Stimulated activated CD4-positive, alpha-beta T cell treated with anti-CD3 and anti-CD28 coated beads, TNF-alpha, amount 100 ng/mL, for 24 hours (primary cell): Measurements from ENCODE around the gene LRRC2.
"Not testable (repeated sequence)": the region's sequence is repeated elsewhere in the genome, so short reads cannot be mapped to it uniquely, and the experiment has no call there.

Experiments
- DNase-seq, 3 experiments: peaks; one replicate each; pipeline ENCODE4 v3.0.0-alpha.2; 2020; ENCODE audit warnings: low read depth in 3 of 3

LRRC2 gene

DNA sequence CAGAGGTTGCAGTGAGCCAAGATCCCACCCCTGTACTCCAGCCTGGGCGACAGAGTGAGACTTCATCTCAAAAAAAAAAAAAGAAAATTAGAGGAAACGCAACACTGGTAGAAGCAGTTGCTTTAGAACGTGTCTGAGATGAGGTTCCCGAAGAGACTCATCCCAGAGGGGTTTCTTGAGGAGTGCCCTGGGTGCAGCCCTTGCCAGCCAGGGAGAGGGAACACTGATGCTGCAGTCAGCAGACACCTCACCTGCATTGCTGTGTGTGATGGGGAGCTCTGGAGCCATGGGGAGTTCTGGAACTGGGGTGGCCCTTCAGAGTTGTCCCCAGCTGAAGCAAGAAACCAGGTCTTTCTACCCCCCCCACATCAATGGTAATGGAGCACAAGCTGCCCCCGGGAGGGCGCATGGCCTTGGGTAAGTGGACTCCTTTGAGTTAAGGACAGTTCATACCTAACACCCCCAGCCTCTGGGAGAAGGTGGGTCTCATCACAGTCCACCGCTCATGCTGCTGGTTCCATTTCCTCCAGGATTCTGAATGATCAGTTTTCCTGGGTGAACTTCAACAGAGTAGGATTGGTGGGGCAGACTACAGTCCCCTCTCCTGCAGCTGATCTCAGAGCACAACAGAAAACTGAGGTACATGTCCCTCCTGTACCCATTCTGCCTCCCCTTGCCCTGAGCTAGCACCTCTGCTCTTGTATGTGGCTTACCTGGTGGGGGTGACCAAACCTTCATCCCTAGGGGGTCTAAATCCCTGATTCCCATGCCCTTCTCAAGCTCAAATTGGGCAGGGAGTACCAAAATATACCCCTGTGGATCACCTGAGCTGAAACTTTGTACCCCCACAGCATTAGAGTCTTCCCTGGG, 18.7 kb upstream of the LRRC2 start:
- DNase-seq, result no peak

DNA sequence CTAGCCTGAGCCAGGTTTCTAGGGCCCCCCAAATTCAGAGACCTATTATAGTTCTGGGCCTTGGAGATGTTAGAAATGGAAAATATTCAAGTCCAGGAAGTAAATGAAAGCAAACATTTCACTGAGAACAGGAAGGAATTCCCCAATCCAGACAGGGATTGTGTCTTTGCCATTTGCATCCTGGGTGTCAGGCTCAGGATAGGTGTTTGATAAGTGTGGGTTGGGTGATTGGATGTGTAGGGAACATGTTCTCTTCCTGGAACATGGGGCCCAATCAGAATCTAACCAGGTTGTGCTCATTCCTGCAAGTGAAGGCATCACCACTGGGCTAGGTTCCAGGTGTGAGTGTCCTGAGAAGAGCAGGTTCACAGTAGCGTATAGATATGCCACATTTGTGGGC, 14.6 kb upstream of the LRRC2 start:
- no peak for DNase-seq

DNA sequence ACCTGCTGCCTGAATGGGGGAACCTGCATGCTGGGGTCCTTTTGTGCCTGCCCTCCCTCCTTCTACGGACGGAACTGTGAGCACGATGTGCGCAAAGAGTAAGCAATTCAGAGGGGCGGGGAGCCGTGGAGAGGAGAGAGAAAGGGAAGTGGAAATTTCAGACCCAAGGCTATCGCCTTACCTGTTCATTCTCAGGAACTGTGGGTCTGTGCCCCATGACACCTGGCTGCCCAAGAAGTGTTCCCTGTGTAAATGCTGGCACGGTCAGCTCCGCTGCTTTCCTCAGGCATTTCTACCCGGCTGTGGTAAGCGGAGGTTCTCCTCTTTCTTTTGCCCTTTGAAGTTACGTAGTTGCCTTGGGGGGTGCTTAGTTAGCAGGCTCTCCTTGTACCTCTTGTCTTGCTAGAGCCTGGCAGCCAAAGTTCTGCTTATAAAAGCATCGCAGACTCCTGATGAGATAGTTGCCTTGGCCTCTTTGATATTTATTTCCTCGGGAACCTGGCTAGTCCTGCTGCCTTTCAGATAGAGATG, 13.7 kb upstream of the LRRC2 start:
- DNase-seq, result no peak

DNA sequence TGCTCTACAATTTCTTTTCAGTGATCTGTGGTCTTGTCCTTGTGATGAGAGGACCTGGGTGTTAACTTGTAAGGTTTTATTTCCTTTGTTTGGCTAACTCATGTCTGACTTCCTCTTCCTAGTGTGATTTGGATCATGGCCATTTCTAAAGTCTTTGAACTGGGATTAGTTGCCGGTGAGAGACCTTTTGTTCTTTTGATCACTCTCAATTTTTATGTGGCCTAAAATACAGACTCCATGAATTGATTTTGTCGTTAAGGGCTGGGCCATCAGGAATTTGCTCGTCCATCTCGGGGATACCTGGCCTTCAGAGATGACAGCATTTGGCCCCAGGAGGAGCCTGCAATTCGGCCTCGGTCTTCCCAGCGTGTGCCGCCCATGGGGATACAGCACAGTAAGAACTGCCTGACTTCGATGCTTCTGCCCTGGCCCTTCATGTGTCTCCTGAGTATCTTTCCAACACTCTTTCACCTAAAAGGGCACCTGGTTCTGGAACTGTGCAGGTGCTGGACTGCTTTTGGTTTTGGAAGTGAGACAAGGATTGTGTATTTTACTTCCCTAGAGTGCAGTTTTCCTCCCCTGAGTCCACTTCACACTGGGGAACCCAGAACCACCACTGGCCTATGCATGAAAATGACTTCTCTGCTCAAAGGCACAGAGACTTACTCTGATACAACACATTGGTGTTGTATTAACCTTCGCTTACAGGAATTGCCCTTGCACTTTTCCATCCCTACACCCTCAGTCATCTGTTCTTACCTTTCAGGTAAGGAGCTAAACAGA, 13.1 kb upstream of the LRRC2 start:
- no peak for DNase-seq

DNA sequence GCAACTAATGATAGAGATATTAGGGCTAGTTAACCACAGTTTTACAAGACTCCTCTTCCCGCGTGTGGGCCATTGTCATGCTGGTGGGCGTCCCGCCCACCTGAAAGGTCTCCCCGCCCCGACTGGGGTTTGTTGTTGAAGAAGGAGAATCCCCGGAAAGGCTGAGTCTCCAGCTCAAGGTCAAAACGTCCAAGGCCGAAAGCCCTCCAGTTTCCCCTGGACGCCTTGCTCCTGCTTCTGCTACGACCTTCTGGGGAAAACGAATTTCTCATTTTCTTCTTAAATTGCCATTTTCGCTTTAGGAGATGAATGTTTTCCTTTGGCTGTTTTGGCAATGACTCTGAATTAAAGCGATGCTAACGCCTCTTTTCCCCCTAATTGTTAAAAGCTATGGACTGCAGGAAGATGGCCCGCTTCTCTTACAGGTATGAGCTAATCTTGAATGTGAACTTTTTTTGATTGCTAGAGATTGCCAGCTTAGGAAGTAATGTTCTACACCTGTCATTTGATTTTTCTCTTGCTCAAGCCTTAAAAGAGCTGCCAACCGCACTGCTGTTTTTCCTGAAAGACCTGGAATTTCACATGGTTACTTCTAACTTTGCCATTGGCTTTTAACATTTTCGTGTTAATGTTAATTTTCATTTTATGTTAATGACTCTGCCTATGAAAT, 11.6 kb upstream of the LRRC2 start:
- DNase-seq, result not testable (repeated sequence)

DNA sequence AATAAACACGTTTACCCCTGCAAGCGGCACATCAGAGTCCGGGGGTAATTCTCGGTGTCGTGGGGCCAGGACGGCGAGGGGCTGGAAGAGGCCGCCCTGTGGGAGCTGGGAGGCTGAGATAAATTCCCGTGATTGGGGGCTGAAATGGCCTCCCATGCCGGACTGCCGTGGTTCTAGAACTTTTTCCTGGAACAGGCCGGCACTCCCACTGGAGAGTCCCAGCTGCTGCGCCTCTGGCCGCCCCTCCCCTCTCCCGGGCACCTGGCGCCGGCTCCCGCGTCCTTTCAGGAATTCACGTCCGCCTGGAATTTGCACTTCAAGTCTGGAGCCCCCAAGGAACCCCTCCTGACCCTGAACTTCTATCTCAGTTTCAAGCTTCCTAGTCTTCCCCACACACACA, 10.8 kb upstream of the LRRC2 start:
- no peak for DNase-seq

DNA sequence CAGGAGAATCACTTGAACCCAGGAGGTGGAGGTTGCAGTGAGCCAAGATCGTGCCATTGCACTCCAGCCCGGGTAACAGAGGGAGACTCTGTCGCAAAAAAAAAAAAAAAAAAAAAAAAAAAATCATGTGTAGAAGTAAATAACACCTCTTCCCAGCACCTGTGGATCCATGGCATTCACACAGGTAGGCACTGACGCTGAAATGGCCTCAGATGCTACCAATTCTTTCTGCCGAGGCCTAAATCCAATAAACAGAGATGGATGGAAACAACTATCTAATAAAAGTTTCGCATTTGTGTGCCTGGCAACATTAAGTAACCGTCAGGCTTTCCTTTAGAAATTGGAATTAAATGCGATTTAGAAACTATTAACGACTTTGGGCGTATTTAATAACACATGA, 10.3 kb upstream of the LRRC2 start:
- no peak for DNase-seq

DNA sequence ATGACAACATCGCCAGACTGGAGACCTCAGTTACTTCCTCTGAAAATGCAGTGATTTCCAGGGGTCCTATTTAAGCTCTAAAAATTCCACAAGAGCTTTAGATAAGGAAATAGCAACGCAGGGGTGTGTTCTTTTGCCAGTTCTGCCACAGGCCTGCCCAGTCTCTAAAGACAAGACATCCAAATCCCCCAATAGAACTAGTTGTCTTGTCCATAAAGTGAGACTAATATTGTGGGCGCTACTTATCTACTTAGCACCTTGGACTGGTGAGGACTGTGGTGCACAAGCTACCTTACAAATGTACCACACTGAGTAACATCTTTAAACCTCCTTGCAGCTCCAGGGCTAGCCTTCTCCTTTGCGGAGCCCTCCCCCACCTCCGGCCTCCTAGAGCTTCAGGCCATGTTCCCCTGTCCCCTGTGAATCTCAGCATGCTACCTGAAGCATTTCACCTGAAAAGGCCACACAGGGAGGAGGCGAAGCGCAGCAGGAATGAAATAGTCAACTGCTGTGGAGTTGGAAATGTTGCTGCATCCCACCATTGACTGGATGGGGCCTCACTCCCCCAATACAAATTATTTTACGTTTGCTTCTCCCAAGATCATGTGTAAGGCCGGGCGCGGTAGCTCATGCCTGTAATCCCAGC, 9.6 kb upstream of the LRRC2 start:
- no peak for DNase-seq

DNA sequence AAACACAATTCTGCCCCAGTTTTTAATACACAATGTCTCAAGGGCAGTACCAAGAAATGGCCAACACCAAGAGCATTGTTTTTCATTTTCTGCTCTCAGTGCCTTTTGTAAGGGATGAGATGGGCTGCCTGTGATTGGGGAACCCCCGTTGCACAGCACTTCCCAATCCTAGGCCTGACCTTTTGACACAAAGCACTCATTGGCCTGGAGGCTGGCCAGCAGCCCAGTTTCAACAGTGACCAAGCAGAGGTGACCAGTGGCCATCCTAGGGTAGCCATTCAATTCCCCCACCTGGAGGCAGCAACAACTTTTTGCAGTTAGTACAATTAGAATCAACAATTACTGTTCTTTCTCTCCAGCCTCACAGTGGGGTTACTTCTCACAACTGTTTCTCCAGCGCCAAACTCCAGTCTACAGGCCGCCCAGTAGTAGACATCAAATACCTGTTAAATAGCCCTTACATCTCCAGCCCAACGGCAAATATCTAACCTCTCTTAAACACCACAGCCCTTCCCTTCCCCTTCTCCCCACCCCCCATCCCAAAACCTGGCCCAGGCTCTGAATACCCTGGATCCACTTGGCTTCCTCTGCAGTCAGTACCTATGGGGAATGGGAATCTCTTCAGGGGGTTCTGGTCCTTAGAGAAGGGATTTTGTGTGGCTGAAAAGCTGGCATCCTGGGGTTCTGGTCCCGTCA, 8.9 kb upstream of the LRRC2 start:
- DNase-seq, result no peak

DNA sequence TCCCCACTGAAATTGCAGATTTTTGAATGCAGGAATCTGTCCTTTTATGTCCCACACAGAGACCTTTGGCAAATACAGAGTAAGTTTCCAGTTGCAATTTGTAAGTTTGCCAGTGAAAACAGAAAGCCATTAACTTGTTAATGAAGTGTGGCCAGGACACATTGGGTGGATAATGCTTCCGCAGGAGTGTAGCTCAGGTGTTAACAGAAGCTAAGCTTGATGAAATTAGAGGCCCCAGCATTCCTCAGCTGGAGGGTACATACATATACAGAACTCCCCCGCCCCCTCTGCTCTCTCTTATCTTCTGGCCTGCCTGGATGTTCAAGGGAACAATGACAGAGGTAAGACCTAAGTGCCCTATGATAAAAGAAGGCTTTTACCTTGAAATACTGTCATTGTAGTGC, 8.1 kb upstream of the LRRC2 start:
- no peak for DNase-seq

DNA sequence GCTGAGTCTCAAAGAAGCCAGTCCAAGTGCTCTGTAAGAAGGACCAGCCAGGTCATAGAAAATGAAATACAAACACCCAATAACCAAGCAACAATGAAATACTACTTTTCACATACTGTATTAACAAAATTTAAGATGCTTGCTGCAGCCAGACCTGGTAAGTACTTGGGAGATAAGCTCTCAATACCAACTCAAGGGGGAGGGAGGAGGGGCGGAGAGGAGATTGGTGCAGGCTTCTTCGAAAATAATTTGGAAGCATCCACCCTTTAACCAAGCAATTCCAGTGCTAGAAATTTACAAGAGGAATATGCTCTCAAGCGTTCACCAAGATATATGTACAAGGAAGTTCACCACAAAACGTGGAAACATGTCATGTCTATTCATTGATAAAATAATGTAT, 7.6 kb upstream of the LRRC2 start:
- DNase-seq, result no peak

DNA sequence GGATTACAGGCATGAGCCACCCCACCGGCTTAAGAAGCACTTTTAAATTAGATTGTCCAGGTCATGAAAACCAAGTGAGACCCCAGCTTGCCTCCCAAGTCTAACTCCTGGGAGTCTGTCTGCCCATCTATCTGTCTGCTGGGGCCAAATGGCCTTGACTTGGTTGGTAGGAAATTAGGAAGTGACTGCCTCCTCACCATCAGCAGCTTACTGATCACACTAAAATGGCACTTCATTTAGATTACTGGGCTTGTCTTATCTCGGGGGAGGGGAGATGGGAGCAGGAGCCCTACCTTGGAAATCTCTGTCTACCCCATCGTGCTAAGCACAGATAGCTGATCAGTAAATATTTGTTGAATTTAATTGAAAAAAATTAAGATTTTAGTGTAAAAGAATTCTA, 5.6 kb upstream of the LRRC2 start:
- DNase-seq, result no peak

DNA sequence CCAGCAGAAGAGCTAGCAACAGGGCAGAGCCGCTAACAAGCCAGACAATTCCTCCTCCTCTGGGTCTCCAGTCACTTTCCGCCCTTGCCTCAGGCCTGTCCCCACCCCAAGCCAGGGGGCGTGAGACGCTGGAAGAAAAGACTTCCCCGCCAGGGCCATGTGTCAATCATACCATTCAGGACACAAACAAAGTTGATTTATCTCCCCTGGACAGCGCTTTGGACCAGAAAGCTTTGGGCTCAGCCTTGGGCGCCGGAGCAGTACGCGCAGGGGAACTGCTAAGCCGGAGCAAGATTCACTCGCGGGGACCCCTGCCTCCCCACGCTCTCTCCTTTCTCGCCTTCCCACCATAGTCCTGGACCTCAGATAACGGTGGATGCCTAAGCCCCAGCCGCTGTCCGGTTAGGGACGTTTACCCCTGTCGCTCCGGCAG, 479 bp downstream of the LRRC2 start:
- no peak for DNase-seq

DNA sequence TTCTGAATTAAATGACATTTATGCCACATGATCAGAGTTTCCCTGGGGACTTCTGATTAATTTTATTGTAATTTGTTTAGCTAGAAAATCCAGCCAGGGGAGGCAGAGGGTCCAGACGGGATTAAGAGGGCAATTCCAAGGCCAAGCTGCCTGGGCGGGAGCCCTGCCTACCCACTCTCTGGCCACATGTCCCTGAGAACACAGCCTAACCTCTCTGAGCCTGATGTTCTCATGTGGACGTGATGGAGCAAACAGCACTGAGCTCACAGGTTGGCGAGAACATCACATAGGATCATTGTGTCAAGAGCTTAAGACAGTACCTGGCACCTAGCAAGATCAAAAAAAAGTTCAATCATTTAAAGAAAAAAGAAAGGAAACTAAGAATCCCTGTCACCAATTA, 1.0 kb downstream of the LRRC2 start:
- DNase-seq, result no peak

DNA sequence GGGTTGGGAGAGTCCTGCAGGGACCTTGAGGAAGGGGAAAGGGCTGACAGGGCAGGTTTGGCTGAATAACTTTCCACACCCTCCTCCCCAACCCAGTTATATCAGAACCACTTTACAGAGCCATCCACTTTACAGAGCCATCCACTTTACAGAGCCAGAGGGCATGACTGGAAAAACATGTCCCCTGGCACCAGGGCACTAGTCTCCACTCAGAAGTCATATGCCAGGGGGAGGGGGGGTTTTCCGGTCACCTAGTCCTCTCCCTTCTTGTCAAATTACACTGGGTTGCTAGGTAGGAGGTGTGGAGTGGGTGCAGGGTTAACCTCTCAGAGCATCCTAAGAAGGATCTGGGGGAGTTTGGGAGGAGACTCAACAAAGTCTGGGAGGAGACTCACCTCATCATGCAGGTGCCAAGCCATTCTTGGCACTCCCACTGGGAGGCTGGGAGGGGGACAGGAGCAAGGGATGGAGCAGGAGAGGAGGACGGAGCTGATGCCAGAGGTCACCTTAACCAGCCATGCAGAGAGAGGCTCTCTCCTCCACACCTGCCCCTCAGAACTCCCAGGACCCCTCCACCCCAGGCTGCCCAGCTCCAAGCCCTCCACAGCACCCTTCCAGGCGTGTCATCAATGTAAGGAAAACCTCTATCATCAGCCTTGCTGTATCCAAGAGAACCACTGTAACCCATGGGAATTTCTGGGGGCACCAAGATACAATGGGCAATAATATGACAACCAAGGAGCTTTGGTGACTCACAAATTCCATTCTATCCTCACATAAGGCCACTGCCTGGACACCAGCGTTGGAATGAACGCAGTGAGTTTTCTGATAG, 1.7 kb downstream of the LRRC2 start:
- DNase-seq, result no peak

DNA sequence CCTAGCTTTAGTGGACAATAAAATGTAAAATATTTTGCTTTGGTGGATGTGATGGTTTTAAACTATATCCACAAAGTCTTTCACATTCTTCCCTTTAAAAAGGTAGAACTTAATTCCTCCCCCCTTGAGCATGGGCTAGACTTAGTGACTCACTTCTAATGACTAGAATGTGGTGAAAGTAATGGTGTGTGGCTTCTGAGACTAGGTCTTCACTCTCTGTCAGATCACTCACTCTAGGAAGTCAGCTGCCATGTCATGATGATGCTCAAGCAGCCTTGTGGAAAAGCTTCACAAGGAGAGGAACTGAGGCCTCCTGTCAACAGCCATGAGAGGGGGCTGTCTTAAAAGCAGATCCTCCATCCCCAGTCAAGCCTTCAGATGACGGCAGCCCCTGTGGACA, 4.2 kb downstream of the LRRC2 start:
- DNase-seq, result no peak

DNA sequence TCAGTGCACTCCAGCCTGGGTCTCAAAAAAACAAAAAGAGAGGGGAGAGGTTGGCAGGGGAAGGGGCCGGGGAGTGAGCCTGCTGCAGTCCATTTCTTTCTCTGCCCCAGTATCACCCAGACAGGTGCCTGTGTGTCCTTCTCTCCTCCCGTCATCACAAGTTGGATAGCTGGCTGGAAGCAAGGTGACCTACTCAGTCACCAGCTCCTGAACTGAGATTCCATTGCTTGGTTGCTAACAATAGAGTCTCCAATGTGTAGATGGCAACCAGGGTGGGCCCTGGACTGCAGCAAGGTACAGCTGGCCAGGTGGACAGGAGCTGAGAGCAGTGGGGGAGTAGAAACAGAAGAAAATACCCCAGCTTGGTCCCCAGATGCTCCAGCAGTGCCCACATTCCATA, 4.6 kb downstream of the LRRC2 start:
- DNase-seq, result no peak

DNA sequence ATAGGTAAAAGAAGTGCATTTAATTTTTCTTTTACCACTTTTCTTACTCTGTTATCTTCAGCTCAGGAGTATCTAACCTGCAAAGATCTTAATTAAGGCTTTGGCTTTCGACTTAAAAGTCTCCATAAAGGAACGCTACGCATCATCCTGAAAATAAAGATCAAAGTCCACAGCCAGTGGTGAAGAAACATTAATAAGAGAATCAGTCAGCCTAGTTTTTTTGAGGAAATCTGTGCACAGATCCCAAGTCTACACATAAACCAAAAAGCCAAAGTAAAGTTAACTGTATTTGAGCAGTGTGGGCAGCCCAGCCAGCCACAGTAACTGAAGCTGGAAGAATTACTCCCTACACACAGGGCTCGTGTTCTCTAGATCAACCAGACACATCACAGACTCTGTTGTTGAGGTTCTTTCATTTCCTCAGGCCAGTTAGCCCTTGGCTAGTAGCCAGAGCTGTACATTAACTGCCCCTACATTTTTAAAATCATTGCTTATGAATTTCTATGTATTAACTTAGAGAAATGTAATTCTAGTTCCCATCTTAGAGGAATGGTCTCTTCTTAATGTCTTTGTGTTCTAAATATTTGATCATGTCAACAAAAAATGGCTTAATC, 6.9 kb downstream of the LRRC2 start:
- no peak for DNase-seq

DNA sequence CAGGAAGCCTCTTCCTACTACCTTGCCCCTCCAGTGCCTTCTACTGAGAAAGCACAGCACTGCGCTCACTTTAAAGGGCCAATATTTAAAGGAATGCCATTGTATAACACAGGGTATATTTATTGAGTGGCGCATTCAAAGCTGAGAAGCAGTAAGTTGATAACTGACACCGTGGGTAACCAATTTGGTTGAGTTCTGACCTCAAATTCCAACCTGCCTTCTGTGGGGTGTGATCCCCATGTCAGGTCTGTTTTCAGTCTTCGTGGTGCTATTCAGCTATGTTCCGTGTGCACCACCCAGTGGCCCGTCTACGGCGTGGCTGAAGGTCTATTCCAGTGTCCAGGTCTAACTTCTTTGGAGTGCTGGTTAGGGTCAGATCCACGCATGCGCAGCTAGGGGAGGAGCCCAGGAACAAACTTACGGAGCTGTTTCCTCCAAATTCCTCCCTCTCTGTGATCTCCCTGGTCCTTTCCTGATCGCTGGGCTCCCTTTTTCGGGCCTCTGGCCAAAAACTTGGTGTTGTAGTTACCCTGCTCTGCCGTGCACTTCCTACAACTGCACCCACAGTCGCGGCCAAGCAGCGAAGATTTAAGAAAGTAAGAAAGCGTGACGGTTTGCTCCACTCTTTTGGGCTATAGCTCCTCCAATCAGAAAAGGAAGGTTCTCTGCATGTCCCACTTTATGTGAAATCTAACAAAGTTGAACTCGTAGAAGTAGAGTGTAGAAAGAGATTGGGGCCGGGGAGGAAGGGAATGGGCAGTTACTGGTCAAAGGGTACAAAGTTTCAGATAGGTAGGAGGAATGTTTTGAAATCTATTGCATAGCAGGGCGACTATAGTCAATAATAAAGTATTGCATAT, 7.7 kb downstream of the LRRC2 start:
- peak; percentile 22 to 66 (median 22) for DNase-seq
